Kidney capillary endothelial cell (primary cell): ENCODE measurements around the gene KRTAP9-7.
"Not testable (repeated sequence)": the region's sequence is repeated elsewhere in the genome, so short reads cannot be mapped to it uniquely, and the experiment has no call there.

Source experiments
- DNase-seq: peaks from one replicate; pipeline ENCODE4 v3.0.0-alpha.2; 2018; ENCODE audit warnings: low spot score

Gene KRTAP9-7

GRCh38 chr17:41275648-41276190 lies at the start of gene KRTAP9-7:
Gene KRTAP9-7 (plus strand): TSS chr17:41275698. CDS start chr17:41275698, 0 bp downstream.
- not testable (repeated sequence) for DNase-seq

- no peak for DNase-seq
Observed at GRCh38 chr17:41226051-41226450, 49.4 kb upstream of the KRTAP9-7 start.

GRCh38 chr17:41226598-41227095 lies 48.9 kb upstream of the KRTAP9-7 start, which contains the start of gene KRTAP9-2:
Gene KRTAP9-2 (plus strand): TSS chr17:41226648. CDS start chr17:41226655, 7 bp downstream.
- not testable (repeated sequence) for DNase-seq

GRCh38 chr17:41230094-41230493 lies 45.4 kb upstream of the KRTAP9-7 start:
- DNase-seq, result no peak

- no peak for DNase-seq
Observed at GRCh38 chr17:41231731-41232130, 43.8 kb upstream of the KRTAP9-7 start.

GRCh38 chr17:41232399-41233105 lies 42.9 kb upstream of the KRTAP9-7 start, which contains the start of gene KRTAP9-3:
Gene KRTAP9-3 (plus strand): TSS chr17:41232449. CDS start chr17:41232502, 53 bp downstream.
- DNase-seq, result not testable (repeated sequence)

GRCh38 chr17:41237116-41237515 lies 38.4 kb upstream of the KRTAP9-7 start:
- DNase-seq, result not testable (repeated sequence)

GRCh38 chr17:41237949-41238437 lies 37.5 kb upstream of the KRTAP9-7 start, which contains the start of gene KRTAP9-8:
Gene KRTAP9-8 (plus strand): TSS chr17:41237999. CDS start chr17:41238052, 53 bp downstream.
- DNase-seq, result not testable (repeated sequence)

GRCh38 chr17:41246995-41247787 lies 28.3 kb upstream of the KRTAP9-7 start:
- DNase-seq, result not testable (repeated sequence)

- not testable (repeated sequence) for DNase-seq
Observed at GRCh38 chr17:41249637-41250240, 25.8 kb upstream of the KRTAP9-7 start, which contains the start of gene KRTAP9-4. Gene KRTAP9-4 (plus strand): TSS chr17:41249687. CDS start chr17:41249721, 34 bp downstream.

- no peak for DNase-seq
Observed at GRCh38 chr17:41251261-41251660, 24.2 kb upstream of the KRTAP9-7 start.

- DNase-seq, result no peak
Observed at GRCh38 chr17:41254861-41255260, 20.6 kb upstream of the KRTAP9-7 start.

- not testable (repeated sequence) for DNase-seq
Observed at GRCh38 chr17:41255381-41256290, 19.9 kb upstream of the KRTAP9-7 start, which contains the start of gene KRTAP9-9. Gene KRTAP9-9 (plus strand): TSS chr17:41255384.

- no peak for DNase-seq
Observed at GRCh38 chr17:41256291-41256685, 19.2 kb upstream of the KRTAP9-7 start.

GRCh38 chr17:41258406-41258805 lies 17.1 kb upstream of the KRTAP9-7 start:
- DNase-seq, result no peak

GRCh38 chr17:41263212-41263611 lies 12.3 kb upstream of the KRTAP9-7 start:
- DNase-seq, result no peak

GRCh38 chr17:41264599-41264998 lies 10.9 kb upstream of the KRTAP9-7 start:
- DNase-seq, result no peak

GRCh38 chr17:41265078-41265477 lies 10.4 kb upstream of the KRTAP9-7 start, which contains the start of gene KRTAP9-6:
Gene KRTAP9-6 (plus strand): TSS chr17:41265378. CDS start chr17:41265378, 0 bp downstream.
- no peak for DNase-seq

GRCh38 chr17:41267711-41268110 lies 7.8 kb upstream of the KRTAP9-7 start:
- DNase-seq, result no peak

- not testable (repeated sequence) for DNase-seq
Observed at GRCh38 chr17:41271323-41271722, 4.2 kb upstream of the KRTAP9-7 start.
